Endothelial cell of umbilical vein (primary cell): ENCODE results near the gene COL6A2. TPM values are rescaled to one million over a fixed set of nuclear protein-coding genes. Genes with fewer than 3 reads are reported as not detected.

Experiments used
- BruUV-seq: library from RNA; stranded (reverse); fragments of 400-500 nt; replicated peaks from 2 replicates; lab custom pipeline; 2021; lab: Mats Ljungman, UMichigan
- CTCF ChIA-PET: fragments of 300-600, 350-600 bp; sonication (Branson Sonifier 250); formaldehyde crosslinking; loops from one replicate; lab custom pipeline; 2021; ENCODE audit warnings: antibody characterized with exemption, inconsistent platforms; lab: Charles Lee
- POLR2A ChIA-PET: fragments of 300-600, 350-600 bp; sonication (Branson Sonifier 250); formaldehyde crosslinking; loops from one replicate; lab custom pipeline; 2021; ENCODE audit warnings: antibody characterized with exemption, inconsistent platforms; lab: Charles Lee
- DNase-seq: peaks from one replicate; pipeline ENCODE4 v3.0.0-alpha.2; 2011; ENCODE audit warnings: low read depth, low spot score
- FAIRE-seq: peaks from 2 replicates; lab custom pipeline; 2011; peaks lifted over from hg19 to GRCh38; lab: Jason Lieb, UNC
- H2AFZ ChIP-seq: 2 replicates; pipeline ENCODE4 v1.6.0; 2012; ENCODE audit warnings: low read depth, low read length, control low read depth, inconsistent platforms
- H3K27ac ChIP-seq: 2 replicates; pipeline ENCODE4 v1.5.1; 2011; ENCODE audit warnings: low read depth, mild to moderate bottlenecking, control low read depth, low read length, moderate library complexity; ENCODE audit not compliant: insufficient read depth
- H3K27me3 ChIP-seq, 2 experiments: 2 replicates each; pipeline versions ENCODE4 v1.6.0 to v1.6.1; 2011; ENCODE audit warnings: low read length in 2 of 2, mixed read lengths in 1 of 2; ENCODE audit not compliant: control insufficient read depth in 2 of 2, insufficient read depth in 2 of 2
- H3K36me3 ChIP-seq, 2 experiments: 2 replicates in 1 of 2; 3 replicates in 1 of 2; pipeline ENCODE4 v1.5.1; 2011; ENCODE audit warnings: low read length in 2 of 2, mild to moderate bottlenecking in 1 of 2, moderate library complexity in 1 of 2; ENCODE audit not compliant: control insufficient read depth in 2 of 2, insufficient read depth in 2 of 2; ENCODE audit errors: extremely low read depth in 1 of 2
- H3K4me1 ChIP-seq: 3 replicates; pipeline ENCODE4 v1.5.1; 2011; ENCODE audit warnings: mild to moderate bottlenecking, low read length; ENCODE audit not compliant: control insufficient read depth, insufficient read depth; ENCODE audit errors: extremely low read depth
- H3K4me2 ChIP-seq: 2 replicates; pipeline ENCODE4 v1.6.1; 2011; ENCODE audit warnings: low read length, control low read depth, mixed read lengths; ENCODE audit not compliant: insufficient read depth
- H3K4me3 ChIP-seq, 3 experiments: fragments of 200-600 bp in 1 of 3; sonication (generic), shearing (Covaris generic) in 1 of 3; replicated peaks in 1 of 3; 2 replicates each; pipeline ENCODE4 v1.5.1; 2011 to 2016; ENCODE audit warnings: control low read depth in 3 of 3, low read length in 3 of 3, mild to moderate bottlenecking in 2 of 3, inconsistent platforms in 1 of 3, low read depth in 1 of 3, moderate library complexity in 1 of 3; ENCODE audit not compliant: insufficient read depth in 1 of 3
- H3K79me2 ChIP-seq: 2 replicates; pipeline ENCODE4 v1.6.0; 2012; ENCODE audit warnings: low read length, inconsistent platforms; ENCODE audit not compliant: control insufficient read depth, insufficient read depth
- H3K9ac ChIP-seq: replicated peaks from 2 replicates; pipeline ENCODE3; 2011; ENCODE audit warnings: low read length, control low read depth; ENCODE audit not compliant: insufficient read depth; ENCODE audit errors: extremely low read depth
- H3K9me1 ChIP-seq: replicated peaks from 3 replicates; pipeline ENCODE4 v1.6.0; 2011; ENCODE audit warnings: mild to moderate bottlenecking, low read length; ENCODE audit not compliant: control insufficient read depth, insufficient read depth; ENCODE audit errors: extremely low read depth
- H3K9me3 ChIP-seq: replicated peaks from 2 replicates; pipeline ENCODE4 v1.5.1; 2012; ENCODE audit warnings: low read length, inconsistent platforms; ENCODE audit not compliant: control insufficient read depth, insufficient read depth
- H4K20me1 ChIP-seq: replicated peaks from 2 replicates; pipeline ENCODE3; 2011; ENCODE audit warnings: mild to moderate bottlenecking, low read length; ENCODE audit not compliant: control insufficient read depth, insufficient read depth; ENCODE audit errors: extremely low read depth
- EZH2 ChIP-seq: IDR thresholded peaks from 2 replicates; pipeline ENCODE4 v1.6.1; 2012; ENCODE audit warnings: borderline replicate concordance, low read depth, mild to moderate bottlenecking, moderate library complexity, low read length, inconsistent platforms; ENCODE audit not compliant: severe bottlenecking
- GATA2 ChIP-seq: IDR thresholded peaks from 2 replicates; pipeline ENCODE4 v1.7.0; 2011; ENCODE audit warnings: low read depth, mild to moderate bottlenecking, moderate library complexity, mixed read lengths, low read length; ENCODE audit not compliant: insufficient read length, insufficient read depth
- JUN ChIP-seq: IDR thresholded peaks from 2 replicates; pipeline ENCODE4 v1.6.1; 2011; ENCODE audit warnings: borderline replicate concordance, low read depth; ENCODE audit not compliant: insufficient read length, insufficient read depth
- MYC ChIP-seq: IDR thresholded peaks from one replicate; pipeline ENCODE4 v1.6.1; 2011; ENCODE audit warnings: mild to moderate bottlenecking, low read depth, low read length
- POLR2A ChIP-seq: IDR thresholded peaks from 2 replicates; pipeline ENCODE4 v1.6.1; 2012; ENCODE audit warnings: low read depth, mild to moderate bottlenecking, control low read depth, low read length
- POLR2AphosphoS5 ChIP-seq: IDR thresholded peaks from 2 replicates; pipeline ENCODE4 v1.6.1; 2012; ENCODE audit warnings: low read depth, mild to moderate bottlenecking, control low read depth, low read length, moderate library complexity; ENCODE audit not compliant: insufficient read depth
- dilution Hi-C: fragments of 300-500 bp; cut with MboI; formaldehyde crosslinking; loops from one replicate; pipeline ENCODE4 v1.15.0; 2019; ENCODE audit warnings: low sequenced_read_pairs; ENCODE audit not compliant: extremely low pct_ligation_motif_present
- intact Hi-C: fragments of 100-400 bp; cut with micrococcal nuclease; formaldehyde crosslinking; loops from one replicate; pipeline ENCODE4 v1.10.0; 2022
- polyA plus RNA-seq, 4 experiments: library from polyadenylated mRNA; depleted of rRNA in 3 of 4; stranded (reverse) in 3 of 4; unstranded in 1 of 4; fragments of >200 nt; gene quantifications; 2 replicates each; pipeline versions ENCODE4 v1.2.1 to v1.2.3, GENCODE V29; 2011 to 2012; ENCODE audit warnings: missing spikeins in 1 of 4
- total RNA-seq: library from RNA; stranded (reverse); gene quantifications from 2 replicates; pipeline ENCODE4 v1.2.3, GENCODE V29; 2021
- TF ChIP-seq, protein P1 (sequence below), 2 donors: IDR thresholded peaks; 1 replicate in 1 of 2; 2 replicates in 1 of 2; pipeline ENCODE4 v1.5.1; 2011; ENCODE audit warnings: low read length in 2 of 2, mild to moderate bottlenecking in 2 of 2, moderate library complexity in 2 of 2, control low read depth in 1 of 2, inconsistent platforms in 1 of 2, low read depth in 1 of 2; ENCODE audit not compliant: insufficient read depth in 1 of 2; ENCODE audit errors: extremely low read depth in 1 of 2

The COL6A2 gene
- total and polyA plus RNA-seq, 2 donors (not counting 3 experiments of a cell fraction or from before 2014, with no cell fraction given): 3.4 to 6.1 TPM

DNA sequence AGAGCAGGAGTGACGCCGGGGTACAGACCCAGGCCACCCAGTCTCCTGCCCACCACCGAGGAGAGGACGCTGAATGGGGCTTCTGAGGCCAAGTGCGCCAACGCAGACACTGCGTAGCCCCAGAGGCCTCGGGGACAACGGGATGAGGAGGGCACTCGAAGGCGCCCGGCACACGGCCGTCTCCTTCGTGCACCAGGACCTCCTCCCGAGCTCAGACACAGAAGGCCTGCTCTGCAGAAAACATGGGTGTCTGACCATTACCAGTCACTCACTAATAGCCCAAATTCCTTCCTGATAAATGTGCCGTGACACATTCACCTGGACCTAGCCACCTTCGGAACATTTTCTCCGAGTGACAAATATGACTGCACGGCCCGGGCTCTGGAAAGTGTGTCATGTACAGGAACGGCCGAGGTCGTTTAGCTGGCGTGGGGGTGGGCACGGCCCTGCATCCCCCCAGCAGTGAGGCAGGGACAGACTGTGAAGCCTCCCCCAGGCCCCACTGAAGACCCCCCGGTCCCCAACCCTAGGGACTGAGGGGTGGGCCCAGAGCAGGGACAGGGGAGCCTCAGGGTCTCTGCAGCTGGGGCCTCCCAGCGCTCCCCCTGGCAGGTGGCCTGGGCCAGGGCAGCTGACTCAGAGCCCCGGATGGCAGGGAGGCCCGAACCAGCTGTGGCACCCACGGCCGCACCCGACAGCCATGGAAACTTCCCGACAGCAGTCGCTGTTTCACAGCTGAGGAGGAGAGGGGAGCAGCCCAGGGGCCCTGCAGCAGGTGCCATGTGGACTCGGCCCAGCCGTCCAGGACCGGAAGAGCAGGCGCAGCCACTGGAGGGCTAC, 16.7 kb upstream of the COL6A2 start:
- FAIRE-seq (no peak), DNase-seq (no peak)
- H3K9me1 ChIP-seq: no peaks in the 10 kb centered on the region
- intact Hi-C loops: no loop called here
- no peak overlapping the region for H3K9ac ChIP-seq
- POLR2A ChIA-PET: no interaction called here
- no peaks in the 10 kb centered on the region for H4K20me1 ChIP-seq
- H3K36me3 ChIP-seq: no peaks in the 10 kb centered on the region
- TF ChIP-seq GATA2: no peak
- TF ChIP-seq POLR2A: no peak
- TF ChIP-seq POLR2AphosphoS5: no peak
- no peak for TF ChIP-seq JUN
- TF ChIP-seq MYC: no peak
- TF ChIP-seq, protein P1, sequence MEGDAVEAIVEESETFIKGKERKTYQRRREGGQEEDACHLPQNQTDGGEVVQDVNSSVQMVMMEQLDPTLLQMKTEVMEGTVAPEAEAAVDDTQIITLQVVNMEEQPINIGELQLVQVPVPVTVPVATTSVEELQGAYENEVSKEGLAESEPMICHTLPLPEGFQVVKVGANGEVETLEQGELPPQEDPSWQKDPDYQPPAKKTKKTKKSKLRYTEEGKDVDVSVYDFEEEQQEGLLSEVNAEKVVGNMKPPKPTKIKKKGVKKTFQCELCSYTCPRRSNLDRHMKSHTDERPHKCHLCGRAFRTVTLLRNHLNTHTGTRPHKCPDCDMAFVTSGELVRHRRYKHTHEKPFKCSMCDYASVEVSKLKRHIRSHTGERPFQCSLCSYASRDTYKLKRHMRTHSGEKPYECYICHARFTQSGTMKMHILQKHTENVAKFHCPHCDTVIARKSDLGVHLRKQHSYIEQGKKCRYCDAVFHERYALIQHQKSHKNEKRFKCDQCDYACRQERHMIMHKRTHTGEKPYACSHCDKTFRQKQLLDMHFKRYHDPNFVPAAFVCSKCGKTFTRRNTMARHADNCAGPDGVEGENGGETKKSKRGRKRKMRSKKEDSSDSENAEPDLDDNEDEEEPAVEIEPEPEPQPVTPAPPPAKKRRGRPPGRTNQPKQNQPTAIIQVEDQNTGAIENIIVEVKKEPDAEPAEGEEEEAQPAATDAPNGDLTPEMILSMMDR (IDR thresholded peaks at IDR 0.05; ENCODE audit: extremely low read depth in 1 of 2, insufficient read depth in 1 of 2, low read depth in 1 of 2, low read length in 2 of 2): no peak
- TF ChIP-seq EZH2: no peak
- no peaks in the 10 kb centered on the region for H3K4me1 ChIP-seq
- no peaks in the 10 kb centered on the region for H3K79me2 ChIP-seq
- BruUV-seq: no TSS peak
- H2AFZ ChIP-seq: no peak overlapping the region
- no peak overlapping the region for H3K27ac ChIP-seq
- CTCF ChIA-PET: no interaction called here
- H3K9me3 ChIP-seq: no peaks in the 10 kb centered on the region
- no peaks in the 10 kb centered on the region for H3K27me3 ChIP-seq
- dilution Hi-C loops: no loop called here
- H3K4me3 ChIP-seq: no peak overlapping the region
- H3K4me2 ChIP-seq: no peak overlapping the region
